Body of pancreas (tissue), 4 donors: ENCODE measurements around the gene KIAA2012.

Experiments used
- POLR2A ChIP-seq, 3 donors: fragments of 450-650 bp; IDR thresholded peaks; one replicate each; pipeline ENCODE4 v1.6.1; 2016; ENCODE audit warnings: antibody characterized with exemption in 3 of 3, mild to moderate bottlenecking in 2 of 3
- TF ChIP-seq, protein P1 (sequence below), 7 experiments: fragments of 450-650 bp in 4 of 7; fragments of 200-600 bp in 3 of 7; sonication (generic) in 3 of 7; IDR thresholded peaks; one replicate each; pipeline ENCODE4 v1.5.1; 2016 to 2019; ENCODE audit warnings: antibody characterized with exemption in 7 of 7

DNA sequence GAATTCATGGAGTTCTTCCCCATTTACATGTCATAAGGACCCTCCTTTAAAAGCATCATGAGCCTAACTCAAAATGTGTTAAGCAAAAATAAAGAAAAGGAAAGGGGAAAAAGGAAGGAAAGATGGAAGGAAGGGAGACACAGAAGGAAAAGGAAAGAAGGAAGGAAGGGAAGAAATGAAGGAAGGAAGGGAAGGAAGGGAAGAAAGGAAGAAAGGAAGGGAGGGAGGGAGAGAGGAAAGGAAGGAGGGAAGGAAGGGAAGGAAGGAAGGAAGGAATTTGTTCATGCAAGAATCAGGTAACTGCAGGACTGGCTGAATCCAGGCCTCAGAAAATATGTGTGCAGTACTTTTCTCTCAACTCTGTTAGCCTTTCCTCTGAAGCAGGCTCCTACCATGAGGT lies 32.0 kb downstream of the KIAA2012 start:
- TF ChIP-seq, protein P1, sequence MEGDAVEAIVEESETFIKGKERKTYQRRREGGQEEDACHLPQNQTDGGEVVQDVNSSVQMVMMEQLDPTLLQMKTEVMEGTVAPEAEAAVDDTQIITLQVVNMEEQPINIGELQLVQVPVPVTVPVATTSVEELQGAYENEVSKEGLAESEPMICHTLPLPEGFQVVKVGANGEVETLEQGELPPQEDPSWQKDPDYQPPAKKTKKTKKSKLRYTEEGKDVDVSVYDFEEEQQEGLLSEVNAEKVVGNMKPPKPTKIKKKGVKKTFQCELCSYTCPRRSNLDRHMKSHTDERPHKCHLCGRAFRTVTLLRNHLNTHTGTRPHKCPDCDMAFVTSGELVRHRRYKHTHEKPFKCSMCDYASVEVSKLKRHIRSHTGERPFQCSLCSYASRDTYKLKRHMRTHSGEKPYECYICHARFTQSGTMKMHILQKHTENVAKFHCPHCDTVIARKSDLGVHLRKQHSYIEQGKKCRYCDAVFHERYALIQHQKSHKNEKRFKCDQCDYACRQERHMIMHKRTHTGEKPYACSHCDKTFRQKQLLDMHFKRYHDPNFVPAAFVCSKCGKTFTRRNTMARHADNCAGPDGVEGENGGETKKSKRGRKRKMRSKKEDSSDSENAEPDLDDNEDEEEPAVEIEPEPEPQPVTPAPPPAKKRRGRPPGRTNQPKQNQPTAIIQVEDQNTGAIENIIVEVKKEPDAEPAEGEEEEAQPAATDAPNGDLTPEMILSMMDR (IDR thresholded peaks at IDR 0.05) = no peak
- no peak for TF ChIP-seq POLR2A (IDR thresholded peaks at IDR 0.05)
